GM19468 (cell line): ENCODE results near the gene TMEM150A.
"Not testable (repeated sequence)": the region's sequence is repeated elsewhere in the genome, so short reads cannot be mapped to it uniquely, and the experiment has no call there.

Experiments
- ATAC-seq: cut with Tn5 transposase; IDR thresholded peaks from one replicate; pipeline ENCODE4 v1.9.1; 2021; ENCODE audit warnings: mild to moderate bottlenecking, moderate library complexity, moderate number of reproducible peaks; ENCODE audit not compliant: unreplicated experiment; ENCODE audit errors: extremely low read depth

Gene TMEM150A

GRCh38 chr2:85602476-85603234 lies at the start of gene TMEM150A:
Gene TMEM150A (minus strand): TSS chr2:85602698. CDS start chr2:85601948, 750 bp downstream.
- ATAC-seq: peak; percentile 90

- ATAC-seq: no peak
These were observed 49.6 kb upstream of the TMEM150A start for GRCh38 chr2:85652056-85652455.

- ATAC-seq: no peak
These were observed 48.6 kb upstream of the TMEM150A start for GRCh38 chr2:85651097-85651496.

GRCh38 chr2:85650456-85650855 lies 48.0 kb upstream of the TMEM150A start:
- no peak for ATAC-seq

GRCh38 chr2:85649201-85650190 lies 47.0 kb upstream of the TMEM150A start:
- no peak for ATAC-seq

GRCh38 chr2:85648619-85649018 lies 46.1 kb upstream of the TMEM150A start:
- no peak for ATAC-seq

DNA sequence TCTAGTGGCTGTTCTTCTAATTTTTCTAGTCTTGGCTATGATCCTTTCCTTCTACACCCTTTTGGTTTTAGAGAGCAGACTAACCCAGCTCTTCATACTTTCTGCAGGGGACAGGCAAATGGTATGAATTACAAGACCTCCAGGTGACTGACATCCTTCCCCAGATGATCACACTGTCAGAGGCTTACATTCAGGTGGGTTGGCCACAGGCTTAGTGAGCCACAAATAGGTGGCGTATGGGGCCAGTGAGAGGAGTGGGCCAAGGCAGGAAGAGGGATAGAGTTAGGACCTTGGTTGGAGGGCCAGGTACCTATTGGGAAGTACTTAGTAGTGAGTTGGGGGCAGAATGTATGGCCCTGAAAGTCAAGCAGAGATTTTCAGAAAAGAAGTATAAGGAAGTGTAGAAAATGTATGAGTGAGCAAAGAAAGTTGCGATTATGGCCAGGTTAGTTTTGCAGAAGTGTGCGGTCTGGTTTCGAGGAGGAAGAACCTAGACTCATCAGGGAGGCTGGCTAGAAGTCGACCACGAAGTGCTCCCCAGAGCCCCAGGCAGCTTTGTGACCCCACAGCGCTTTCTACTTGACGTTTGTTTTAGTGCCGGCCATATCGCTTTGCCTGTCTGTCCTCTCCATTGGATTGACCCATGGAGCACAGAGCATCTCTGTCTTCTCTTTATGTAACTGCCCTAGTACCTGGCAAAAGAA lies 45.5 kb upstream of the TMEM150A start:
- no peak for ATAC-seq

- ATAC-seq: no peak
These were observed 43.7 kb upstream of the TMEM150A start for GRCh38 chr2:85646166-85646565.

DNA sequence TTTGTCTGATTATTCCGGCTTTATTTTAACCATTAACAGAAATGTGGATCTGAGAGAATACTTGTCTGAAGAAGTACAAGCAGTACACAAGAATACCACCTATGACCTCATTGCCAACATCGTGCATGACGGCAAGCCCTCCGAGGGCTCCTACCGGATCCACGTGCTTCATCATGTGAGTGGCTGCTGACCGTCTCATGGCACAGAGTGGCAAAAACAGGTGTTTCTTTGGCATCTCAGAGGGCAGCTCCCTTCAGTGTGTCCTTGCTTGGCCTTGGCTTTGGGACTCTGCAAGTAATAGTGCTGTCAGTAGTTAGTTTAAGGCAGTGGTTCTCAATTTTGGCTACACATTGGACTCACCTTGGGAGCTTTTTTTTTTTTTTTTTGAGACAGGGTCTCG lies 42.4 kb upstream of the TMEM150A start:
- ATAC-seq: no peak

GRCh38 chr2:85642725-85643124 lies 40.2 kb upstream of the TMEM150A start:
- no peak for ATAC-seq

DNA sequence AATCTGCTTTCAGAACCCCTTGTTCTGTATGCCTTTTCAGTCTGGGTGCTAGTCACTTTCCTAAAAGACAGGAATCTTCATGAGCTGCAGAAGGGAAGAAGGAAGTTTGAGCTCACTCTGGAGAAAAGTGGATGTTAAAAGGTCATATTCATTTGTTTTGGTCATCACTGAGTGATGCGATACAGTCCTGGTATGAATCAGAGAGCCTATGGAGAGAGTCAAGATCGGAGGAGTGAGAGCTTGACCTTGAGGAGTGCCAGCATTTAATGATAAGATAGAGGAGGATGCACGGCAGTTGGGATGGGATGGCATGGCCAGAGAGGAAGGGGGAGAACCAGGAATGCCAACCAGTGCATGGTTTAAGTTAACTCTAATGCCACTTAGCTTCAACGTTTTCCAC lies 33.1 kb upstream of the TMEM150A start:
- ATAC-seq: no peak

- ATAC-seq: no peak
These were observed 32.5 kb upstream of the TMEM150A start for GRCh38 chr2:85635011-85635410.

GRCh38 chr2:85631316-85631715 lies 28.8 kb upstream of the TMEM150A start:
- ATAC-seq: no peak

- ATAC-seq: no peak
These were observed 26.2 kb upstream of the TMEM150A start for GRCh38 chr2:85628658-85629057.

DNA sequence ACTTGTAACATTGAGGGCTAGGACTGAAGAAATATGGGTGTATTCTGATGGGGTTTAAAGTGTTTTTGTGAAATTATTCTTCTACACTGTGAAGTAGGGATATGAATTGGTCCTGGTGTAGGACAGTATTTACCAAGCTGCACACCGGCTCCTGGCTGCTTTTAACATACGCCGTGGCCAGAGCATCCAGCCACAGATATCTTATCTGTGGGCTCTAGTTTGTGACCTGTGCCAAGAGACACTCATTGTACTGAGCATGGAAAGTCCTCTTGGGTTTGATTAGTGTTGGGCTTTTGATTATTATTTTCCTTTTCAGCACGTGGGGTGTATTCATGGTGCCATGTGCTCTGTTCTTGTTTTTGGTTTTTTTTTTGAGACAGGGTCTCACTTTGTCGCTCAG lies 21.5 kb upstream of the TMEM150A start:
- no peak for ATAC-seq

DNA sequence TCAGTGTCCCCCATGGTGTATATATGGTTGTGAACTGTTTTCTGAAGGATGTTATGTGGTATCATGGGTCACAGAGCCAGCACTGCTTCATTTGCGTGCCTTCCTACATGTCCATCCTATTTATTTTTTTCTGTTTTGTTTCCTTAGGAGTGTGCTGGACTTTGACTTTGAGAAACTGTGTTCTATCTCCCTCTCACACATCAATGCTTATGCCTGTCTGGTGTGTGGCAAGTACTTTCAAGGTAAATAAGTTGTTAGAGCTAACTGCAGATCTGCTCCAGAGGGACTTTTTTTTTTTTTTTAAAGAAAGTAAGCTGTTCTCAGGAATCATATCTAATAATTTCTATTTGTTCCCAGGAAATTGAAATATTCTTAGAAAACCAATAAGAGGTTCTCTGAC lies 18.8 kb upstream of the TMEM150A start:
- no peak for ATAC-seq

- no peak for ATAC-seq
These were observed 17.1 kb upstream of the TMEM150A start for GRCh38 chr2:85619617-85620016.

- ATAC-seq: not testable (repeated sequence)
These were observed 15.2 kb upstream of the TMEM150A start for GRCh38 chr2:85617723-85618122.

GRCh38 chr2:85615413-85615728 lies 12.9 kb upstream of the TMEM150A start:
- ATAC-seq: no peak

GRCh38 chr2:85614757-85615156 lies 12.3 kb upstream of the TMEM150A start:
- ATAC-seq: not testable (repeated sequence)
